HG03457 (cell line): ENCODE measurements around the gene TXLNB.
A peak's percentile ranks its signal among the peaks of the same experiment; 100 is the strongest.

Experiments
- ATAC-seq: cut with Tn5 transposase; IDR thresholded peaks from one replicate; pipeline ENCODE4 v1.9.1; 2021; ENCODE audit warnings: moderate number of reproducible peaks; ENCODE audit not compliant: unreplicated experiment

Gene TXLNB

GRCh38 chr6:139291813-139292619 is at the start of gene TXLNB:
Gene TXLNB, minus strand, starts transcription at chr6:139291998. Its CDS starts 3,099 bp downstream, at chr6:139288899.
- peak; percentile 61 for ATAC-seq

GRCh38 chr6:139341060-139341459 is 49.3 kb upstream of the TXLNB start:
- ATAC-seq, result no peak

GRCh38 chr6:139338795-139339194 is 47.0 kb upstream of the TXLNB start:
- ATAC-seq, result no peak

- ATAC-seq, result no peak
Measured at GRCh38 chr6:139337830-139338229, 46.0 kb upstream of the TXLNB start.

- ATAC-seq, result no peak
Measured at GRCh38 chr6:139337001-139337400, 45.2 kb upstream of the TXLNB start.

GRCh38 chr6:139336488-139336887 is 44.7 kb upstream of the TXLNB start:
- ATAC-seq, result no peak

GRCh38 chr6:139335447-139336210 is 43.8 kb upstream of the TXLNB start:
- no peak for ATAC-seq

GRCh38 chr6:139334806-139335446 is 43.1 kb upstream of the TXLNB start:
- no peak for ATAC-seq

- no peak for ATAC-seq
Measured at GRCh38 chr6:139330826-139331500, 39.2 kb upstream of the TXLNB start.

- ATAC-seq, result no peak
Measured at GRCh38 chr6:139330306-139330705, 38.5 kb upstream of the TXLNB start.

- no peak for ATAC-seq
Measured at GRCh38 chr6:139329224-139329623, 37.4 kb upstream of the TXLNB start.

GRCh38 chr6:139327038-139327437 is 35.2 kb upstream of the TXLNB start:
- ATAC-seq, result peak; percentile 44

GRCh38 chr6:139325686-139326085 is 33.9 kb upstream of the TXLNB start:
- ATAC-seq, result no peak

- no peak for ATAC-seq
Measured at GRCh38 chr6:139325125-139325524, 33.3 kb upstream of the TXLNB start.

GRCh38 chr6:139324301-139324555 is 32.4 kb upstream of the TXLNB start:
- no peak for ATAC-seq

GRCh38 chr6:139323511-139324300 is 31.9 kb upstream of the TXLNB start:
- ATAC-seq, result no peak

GRCh38 chr6:139320081-139320480 is 28.3 kb upstream of the TXLNB start:
- ATAC-seq, result no peak

GRCh38 chr6:139316622-139317317 is 25.0 kb upstream of the TXLNB start:
- no peak for ATAC-seq

GRCh38 chr6:139313784-139314545 is 22.2 kb upstream of the TXLNB start:
- ATAC-seq, result no peak
